Medulla oblongata (tissue), 1 donor: ENCODE results near the gene ABHD8.
A peak's percentile ranks its signal among the peaks of the same experiment; 100 is the strongest.

Experiments
- DNase-seq: peaks from one replicate; pipeline ENCODE4 v3.0.0-alpha.2; 2015; ENCODE audit errors: extremely low spot score

Gene ABHD8

DNA sequence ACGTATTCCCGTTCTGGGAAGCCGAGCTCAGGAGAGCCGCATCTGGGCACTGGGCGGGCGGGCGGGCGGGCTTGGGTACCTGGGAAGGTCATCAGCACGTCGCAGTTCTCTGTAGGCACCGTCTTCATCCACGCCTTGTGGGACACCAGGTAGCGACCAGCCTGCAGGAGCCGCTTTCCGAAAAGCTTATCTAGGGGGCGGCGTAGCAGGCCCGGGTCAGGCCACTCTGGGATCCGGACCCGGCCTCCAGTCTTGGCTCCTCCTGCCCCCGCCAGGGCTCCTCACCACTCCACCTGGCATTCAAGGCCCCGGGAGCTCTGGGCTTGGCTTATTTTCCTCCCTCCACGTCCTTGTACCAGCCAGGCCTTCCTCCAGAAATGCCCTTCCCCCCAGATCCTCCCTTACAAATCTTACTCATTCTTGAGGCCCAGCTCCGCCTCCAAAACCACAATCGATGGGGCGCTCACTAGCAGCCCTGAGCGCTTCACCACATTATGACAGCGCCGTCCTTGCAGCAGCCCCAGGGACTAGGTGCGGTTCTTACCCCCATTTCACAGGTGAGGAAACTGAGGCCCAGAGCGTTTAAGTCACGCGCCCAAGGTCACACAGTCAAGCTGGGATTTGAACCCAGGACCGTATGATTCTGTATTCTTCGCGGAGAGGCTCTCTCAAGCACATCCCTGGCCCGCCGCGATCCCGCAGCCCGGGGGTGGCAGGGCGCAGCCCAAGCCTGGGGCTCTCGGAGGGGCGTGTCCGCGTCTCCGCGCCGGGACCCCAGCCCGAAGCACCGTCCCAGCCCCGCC, 30.6 kb upstream of the ABHD8 start:
- DNase-seq = no peak

- DNase-seq = no peak
Observed at GRCh38 chr19:17332677-17333581, 29.7 kb upstream of the ABHD8 start.

DNA sequence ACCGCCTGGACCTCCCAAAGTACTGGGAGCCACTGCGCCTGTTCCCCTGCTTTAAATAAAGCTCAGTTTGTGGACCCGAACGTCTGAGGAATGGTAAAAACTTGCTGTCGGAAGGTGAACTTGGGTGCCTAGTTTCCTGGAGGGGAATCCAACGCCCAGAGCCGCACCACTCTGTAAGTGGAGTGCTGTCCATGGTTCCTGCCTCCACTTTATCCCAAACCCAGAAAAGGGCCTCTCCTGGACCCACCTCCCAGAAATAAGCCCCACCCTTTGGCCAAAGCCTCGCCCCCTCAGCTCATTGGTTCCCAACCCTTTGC, 29.1 kb upstream of the ABHD8 start:
- DNase-seq = no peak

GRCh38 chr19:17331045-17331558, 27.9 kb upstream of the ABHD8 start:
- no peak for DNase-seq

DNA sequence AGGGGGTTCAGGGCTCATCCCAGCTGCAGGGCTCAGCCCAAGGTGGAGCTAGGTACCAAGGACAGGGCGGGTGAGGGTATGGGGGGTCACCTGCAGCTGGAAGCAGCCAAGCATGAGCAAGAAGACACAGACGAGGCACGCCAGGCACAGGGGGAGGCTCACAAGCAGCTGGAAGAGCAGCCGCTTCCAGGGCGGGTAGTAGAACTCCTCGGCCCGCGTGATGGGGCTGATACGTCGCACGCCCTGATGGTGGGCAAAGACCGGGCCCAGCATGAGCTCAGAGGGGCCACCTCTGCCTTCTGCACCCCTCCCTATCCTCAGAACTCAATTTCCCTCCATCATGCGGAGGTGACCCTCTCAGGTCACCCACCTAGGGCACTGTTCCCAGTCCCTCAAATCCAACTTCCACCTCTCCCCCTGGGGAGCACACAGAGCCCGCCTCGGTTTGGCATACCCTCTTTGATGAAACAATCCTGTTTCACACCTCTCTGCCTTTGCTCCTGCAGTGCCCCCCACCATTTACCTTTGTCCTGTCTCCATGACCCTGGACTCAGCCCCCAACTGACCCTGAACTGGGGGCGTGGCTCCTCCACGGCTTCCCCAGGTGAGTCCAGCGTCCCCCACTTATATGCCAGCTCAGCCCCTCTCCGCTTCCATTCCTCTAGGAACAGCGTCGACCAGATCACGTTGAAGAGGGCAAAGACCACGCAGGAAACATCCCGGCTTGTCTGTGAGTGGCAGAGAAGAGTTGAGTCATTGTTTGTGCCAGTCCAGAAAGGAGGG, 27.2 kb upstream of the ABHD8 start:
- DNase-seq = no peak

DNA sequence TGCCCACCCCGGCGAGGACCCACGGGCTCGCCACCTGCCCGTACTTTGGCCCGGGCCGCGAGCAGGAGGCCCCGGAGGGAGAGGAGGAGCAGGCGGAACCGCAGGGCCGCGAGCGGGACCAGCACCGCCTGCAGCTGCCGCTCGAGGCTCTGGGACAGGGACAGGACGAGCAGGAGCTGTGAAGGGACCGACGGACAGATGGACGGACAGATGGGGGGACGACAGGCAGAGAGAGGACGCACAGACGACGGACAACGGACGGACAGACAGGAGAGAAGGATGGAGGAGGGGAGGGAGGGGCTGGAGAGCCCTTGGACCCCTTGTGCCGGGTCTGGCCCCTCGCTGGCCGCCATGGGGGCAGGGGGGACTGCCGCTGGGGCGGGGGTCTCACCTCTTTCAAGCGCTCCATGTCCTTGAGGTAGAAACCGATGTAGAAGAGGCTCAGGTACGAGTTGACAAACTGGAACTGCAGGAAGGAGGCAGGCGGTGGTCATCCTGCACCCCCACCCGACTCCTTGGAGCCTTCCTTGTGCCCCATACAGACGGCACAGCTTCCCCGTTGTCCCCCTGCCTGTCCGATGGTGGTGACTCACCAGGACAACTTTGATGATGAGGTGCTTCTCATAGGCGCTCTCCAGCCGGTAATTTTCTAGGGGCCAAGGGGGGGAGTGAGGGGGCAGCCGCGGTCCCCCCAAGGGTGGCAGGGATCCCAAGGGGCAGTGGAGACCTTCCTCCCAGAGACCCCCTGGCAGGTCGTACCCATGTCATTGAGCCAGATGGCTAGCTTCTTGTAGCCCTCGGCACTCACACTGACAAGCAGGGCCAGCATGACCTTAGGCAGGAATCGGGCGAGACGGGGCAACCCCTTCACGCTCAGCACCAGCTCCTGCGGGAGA, 26.4 kb upstream of the ABHD8 start:
- DNase-seq = no peak

GRCh38 chr19:17328517-17329365, 25.5 kb upstream of the ABHD8 start:
- no peak for DNase-seq

GRCh38 chr19:17327654-17328516, 24.7 kb upstream of the ABHD8 start:
- DNase-seq = no peak

DNA sequence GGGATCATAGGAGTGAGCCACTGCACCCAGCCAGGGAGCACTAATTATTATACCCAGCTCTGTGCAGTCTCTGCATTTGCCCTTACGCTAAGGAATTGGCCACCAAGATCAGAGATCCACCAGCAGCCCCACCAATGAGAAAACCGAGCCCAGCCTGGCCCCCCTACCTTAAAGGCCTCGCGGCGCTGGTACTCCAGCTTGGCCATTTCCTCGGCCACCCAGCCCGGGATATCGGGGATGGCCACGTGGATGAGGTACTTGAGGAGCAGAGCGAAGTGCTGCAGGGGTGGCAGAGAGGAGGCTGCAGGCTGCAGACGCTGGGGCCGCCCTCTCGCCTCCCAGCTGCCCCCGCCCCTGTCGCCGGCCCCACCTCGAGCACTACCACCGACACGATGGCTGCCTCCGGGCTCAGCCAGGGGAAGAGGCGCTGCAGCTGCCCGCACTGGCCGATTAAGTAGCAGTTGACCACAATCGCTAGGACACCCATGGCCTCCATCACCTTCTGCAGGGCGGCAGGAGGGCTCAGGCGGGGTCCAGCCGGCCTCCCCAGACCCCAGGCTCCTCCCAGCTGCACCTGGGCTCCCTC, 23.9 kb upstream of the ABHD8 start:
- no peak for DNase-seq

DNA sequence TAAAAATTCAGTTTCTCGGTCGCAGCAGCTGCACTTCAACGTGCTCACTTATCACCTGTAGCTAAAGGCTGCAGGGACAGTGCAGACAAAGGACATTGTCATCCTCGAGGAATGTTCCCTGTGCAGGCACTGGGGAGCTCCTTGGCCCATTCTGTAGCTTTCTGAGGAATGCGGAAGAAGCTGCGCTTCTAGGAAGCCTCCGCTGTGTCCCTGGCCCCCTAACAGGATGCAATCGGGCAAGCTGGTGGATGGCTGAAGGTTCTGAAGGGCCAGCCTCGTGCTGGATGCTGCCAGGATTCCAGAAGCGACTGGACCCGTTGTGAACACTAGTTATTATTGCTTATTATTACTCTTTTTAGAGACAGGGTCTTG, 23.4 kb upstream of the ABHD8 start:
- no peak for DNase-seq

DNA sequence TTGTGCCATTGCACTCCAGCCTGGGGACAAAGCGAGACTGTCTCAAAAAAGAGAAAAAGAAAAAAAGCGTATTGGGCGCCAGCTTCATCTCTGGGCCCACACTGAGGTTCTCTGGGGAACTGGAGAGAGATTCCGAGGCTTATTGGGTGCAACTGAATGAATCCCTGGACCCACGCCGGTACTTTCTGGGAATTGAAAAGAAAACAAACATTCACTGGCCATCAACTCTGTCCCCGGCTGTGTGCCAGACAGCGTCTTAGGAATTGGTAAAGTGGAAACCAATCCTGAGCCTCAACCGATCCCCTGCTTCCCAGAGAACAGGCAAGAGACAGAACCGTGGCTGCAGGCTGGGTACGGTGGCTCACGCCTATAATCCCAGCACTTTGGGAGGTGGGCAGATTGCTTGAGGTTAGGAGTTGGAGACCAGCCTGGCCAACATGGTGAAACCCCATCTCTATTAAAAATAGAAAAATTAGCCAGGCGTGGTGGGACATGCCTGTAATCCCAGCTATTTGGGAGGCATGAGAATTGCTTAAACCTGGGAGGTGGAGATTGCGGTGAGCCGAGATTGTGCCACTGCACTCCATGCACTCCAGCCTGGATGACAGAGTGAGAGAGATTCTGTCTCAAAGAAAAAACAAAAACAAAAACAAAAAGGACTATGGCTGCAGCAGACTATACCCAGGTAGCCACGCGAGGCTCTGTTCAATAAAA, 22.8 kb upstream of the ABHD8 start:
- peak; percentile 88 for DNase-seq

DNA sequence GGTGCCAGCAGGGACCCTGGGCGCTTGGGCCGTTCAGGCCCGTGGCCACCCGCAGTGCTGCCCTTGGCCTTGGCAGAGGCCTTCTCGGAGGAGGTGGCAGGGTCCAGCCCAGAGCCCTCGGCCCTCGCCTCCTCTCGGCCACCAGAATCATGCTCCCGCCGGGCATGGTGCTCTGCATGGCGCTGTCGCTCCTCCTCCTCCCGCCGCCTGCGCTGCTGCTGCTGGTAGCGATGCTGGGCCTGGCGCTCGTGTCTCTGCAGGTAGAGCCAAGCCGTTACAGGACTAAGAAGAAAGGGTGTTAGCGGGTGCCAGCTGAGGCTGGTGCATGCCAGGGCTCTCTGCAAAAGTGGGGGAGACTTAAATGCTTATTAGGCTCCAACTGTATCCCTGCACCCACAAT, 21.9 kb upstream of the ABHD8 start:
- DNase-seq = no peak

DNA sequence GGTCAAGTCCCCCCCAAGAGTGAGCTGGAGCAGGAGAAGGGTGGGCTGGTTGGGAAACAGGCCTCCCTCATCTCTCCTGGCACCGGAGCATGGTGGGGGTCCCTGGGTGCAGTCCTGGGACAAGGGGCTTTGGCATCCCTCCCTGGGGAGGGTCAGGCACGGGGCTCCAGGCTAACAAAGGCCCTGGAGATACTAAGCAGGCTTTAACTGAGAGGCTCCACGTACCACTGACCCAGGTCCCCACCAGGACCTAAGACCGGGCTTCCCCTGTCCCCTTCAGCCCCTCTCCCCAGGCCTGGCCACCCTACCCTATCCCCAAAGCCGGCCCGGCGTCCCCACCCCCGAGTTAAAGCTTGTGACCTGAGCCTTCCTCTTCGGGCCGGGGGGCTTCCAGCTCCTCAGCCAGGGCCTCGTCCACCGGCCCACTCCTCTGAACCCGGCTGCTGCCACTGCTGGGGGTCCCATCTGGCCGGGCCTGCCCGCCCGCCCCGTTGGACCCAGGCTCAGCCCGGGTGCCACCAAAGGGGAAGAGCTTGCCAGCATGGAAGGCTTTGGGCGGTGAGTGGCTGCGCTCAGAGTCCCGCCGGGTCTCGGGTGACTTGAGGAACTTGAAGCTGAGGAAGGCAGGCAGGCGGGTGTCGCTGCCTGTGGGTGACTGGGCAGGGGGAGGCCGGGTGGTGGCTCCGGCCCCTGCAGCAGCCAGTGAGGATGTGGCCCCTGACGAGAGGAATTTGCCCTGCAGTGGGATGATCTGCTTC, 21.3 kb upstream of the ABHD8 start:
- DNase-seq = no peak

DNA sequence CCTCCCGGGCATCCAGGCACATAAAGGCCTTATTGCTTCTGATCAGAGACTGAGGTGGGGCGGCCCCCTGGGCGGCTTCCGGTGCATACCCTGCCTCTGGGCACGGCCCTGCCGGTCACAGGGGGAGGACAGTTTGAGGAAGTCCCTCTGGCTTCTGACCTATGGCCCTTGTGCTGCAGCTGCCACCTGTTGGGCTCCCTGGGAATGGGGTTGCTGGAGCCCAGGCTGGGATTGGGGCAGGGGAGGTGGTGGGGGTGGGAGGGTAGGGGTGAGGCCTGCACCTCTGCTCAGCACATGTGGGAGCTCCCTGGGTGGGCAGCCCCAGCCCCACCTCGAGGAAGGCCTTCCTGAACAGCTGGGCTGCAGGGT, 20.7 kb upstream of the ABHD8 start:
- DNase-seq = no peak

GRCh38 chr19:17323300-17323963, 20.2 kb upstream of the ABHD8 start:
- no peak for DNase-seq

- peak; percentile 63 for DNase-seq
Observed at GRCh38 chr19:17322854-17323253, 19.6 kb upstream of the ABHD8 start.
